GM23338 (cell line): ENCODE data around the gene CTDSP2. TPM values are rescaled to one million over a fixed set of nuclear protein-coding genes. Genes with fewer than 3 reads are reported as not detected.

Experiments used
- ATAC-seq: fragments of 200-7000 bp; cut with Tn5 transposase; 3 replicates; pipeline ENCODE4 v1.9.1; 2020
- DNase-seq: peaks from one replicate; pipeline ENCODE4 v3.0.0-alpha.2; 2015; ENCODE audit warnings: low spot score
- H2AFZ ChIP-seq: fragments of 200-600 bp; sonication (generic); 2 replicates; pipeline ENCODE4 v1.8.0; 2016; ENCODE audit warnings: antibody characterized with exemption, mild to moderate bottlenecking, moderate library complexity
- H3F3A ChIP-seq: fragments of 200-600 bp; sonication (generic); replicated peaks from 2 replicates; pipeline ENCODE4 v1.8.0; 2017; ENCODE audit warnings: antibody characterized with exemption, mixed run types, low read depth
- H3K27ac ChIP-seq: fragments of 200-600 bp; sonication (generic); 2 replicates; pipeline ENCODE4 v1.6.1; 2016; ENCODE audit warnings: low read depth
- H3K27me3 ChIP-seq: fragments of 200-600 bp; sonication (generic); 2 replicates; pipeline ENCODE4 v1.8.0; 2016; ENCODE audit warnings: mild to moderate bottlenecking, mixed run types, moderate library complexity; ENCODE audit not compliant: insufficient read depth
- H3K36me3 ChIP-seq: fragments of 200-600 bp; sonication (generic); 2 replicates; pipeline ENCODE4 v1.8.0; 2016; ENCODE audit warnings: mild to moderate bottlenecking; ENCODE audit not compliant: insufficient read depth
- H3K4me1 ChIP-seq: fragments of 200-600 bp; sonication (generic); 2 replicates; pipeline ENCODE4 v1.8.0; 2016; ENCODE audit warnings: mild to moderate bottlenecking, moderate library complexity; ENCODE audit not compliant: insufficient read depth
- H3K4me2 ChIP-seq: fragments of 200-600 bp; sonication (generic); 2 replicates; pipeline ENCODE4 v1.7.1; 2017; ENCODE audit warnings: mixed run types
- H3K4me3 ChIP-seq: fragments of 200-600 bp; sonication (generic); 2 replicates; pipeline ENCODE4 v1.6.1; 2016; ENCODE audit warnings: mixed run types
- H3K79me2 ChIP-seq: fragments of 200-600 bp; sonication (generic); replicated peaks from 2 replicates; pipeline ENCODE4 v1.8.0; 2017; ENCODE audit warnings: mild to moderate bottlenecking; ENCODE audit not compliant: insufficient read depth
- H3K9me2 ChIP-seq: fragments of 200-600 bp; sonication (generic); 2 replicates; pipeline ENCODE4 v1.8.0; 2017; ENCODE audit not compliant: insufficient read depth
- H4K20me1 ChIP-seq: fragments of 200-600 bp; sonication (generic); replicated peaks from 2 replicates; pipeline ENCODE4 v1.8.0; 2017; ENCODE audit warnings: mild to moderate bottlenecking; ENCODE audit not compliant: insufficient read depth
- H3K27ac Mint-ChIP-seq: 2 replicates; pipeline ENCODE4 v1.8.0; 2020; ENCODE audit warnings: inconsistent platforms, mild to moderate bottlenecking, moderate library complexity, mixed read lengths
- H3K27me3 Mint-ChIP-seq: 3 replicates; pipeline ENCODE4 v1.8.0; 2022; ENCODE audit warnings: low read depth, mild to moderate bottlenecking, moderate library complexity, mixed read lengths, inconsistent platforms; ENCODE audit not compliant: insufficient read depth, poor library complexity
- H3K36me3 Mint-ChIP-seq: 3 replicates; pipeline ENCODE4 v1.8.0; 2021; ENCODE audit warnings: low read depth, mild to moderate bottlenecking, inconsistent platforms, moderate library complexity, mixed read lengths
- H3K4me1 Mint-ChIP-seq: 3 replicates; pipeline ENCODE4 v1.8.0; 2020; ENCODE audit warnings: mild to moderate bottlenecking, inconsistent platforms, mixed read lengths
- H3K4me3 Mint-ChIP-seq: 3 replicates; pipeline ENCODE4 v1.8.0; 2021; ENCODE audit warnings: moderate library complexity, mild to moderate bottlenecking, inconsistent platforms, mixed read lengths
- H3K9me3 Mint-ChIP-seq: 3 replicates; pipeline ENCODE4 v1.8.0; 2020; ENCODE audit warnings: moderate library complexity, mild to moderate bottlenecking, inconsistent platforms, mixed read lengths
- CREB1 ChIP-seq: fragments of 250-450 bp; sonication (Bioruptor Pico); IDR thresholded peaks from 2 replicates; pipeline ENCODE4 v1.5.0; 2020; ENCODE audit warnings: low read depth, mild to moderate bottlenecking, moderate library complexity
- CTCF ChIP-seq, 2 experiments: fragments of 200-600 bp in 1 of 2; sonication (generic) in 1 of 2; conservative IDR thresholded peaks; 2 replicates each; pipeline versions ENCODE4 v1.5.1 to v1.6.1; 2016 to 2017; ENCODE audit warnings: antibody characterized with exemption in 2 of 2, low read depth in 2 of 2, mild to moderate bottlenecking in 2 of 2, moderate library complexity in 1 of 2
- ETS1 ChIP-seq: IDR thresholded peaks from 2 replicates; pipeline ENCODE4 v1.6.1; 2016; ENCODE audit warnings: antibody characterized with exemption
- EZH2 ChIP-seq: fragments of 200-600 bp; sonication (generic); IDR thresholded peaks from one replicate; pipeline ENCODE4 v1.8.0; 2017; ENCODE audit warnings: antibody characterized with exemption, mild to moderate bottlenecking, low read depth; ENCODE audit not compliant: unreplicated experiment
- EZH2phosphoT487 ChIP-seq: fragments of 200-600 bp; sonication (generic); IDR thresholded peaks from one replicate; pipeline ENCODE4 v1.8.1; 2018; ENCODE audit warnings: antibody characterized with exemption; ENCODE audit not compliant: unreplicated experiment
- NANOG ChIP-seq: IDR thresholded peaks from 2 replicates; pipeline ENCODE4 v1.6.1; 2016; ENCODE audit warnings: antibody characterized with exemption, borderline replicate concordance
- POLR2AphosphoS5 ChIP-seq: IDR thresholded peaks from 2 replicates; pipeline ENCODE4 v1.6.1; 2016; ENCODE audit warnings: antibody characterized with exemption, low read depth
- STAT1 ChIP-seq: IDR thresholded peaks from one replicate; pipeline ENCODE4 v1.6.1; 2016; ENCODE audit warnings: antibody characterized with exemption; ENCODE audit not compliant: unreplicated experiment
- ZNF114 ChIP-seq: fragments of 250-450 bp; sonication (Bioruptor Pico); IDR thresholded peaks from 2 replicates; pipeline ENCODE4 v1.5.0; 2020; ENCODE audit warnings: mild to moderate bottlenecking, moderate library complexity
- ZNF331 ChIP-seq: fragments of 250-450 bp; sonication (Bioruptor Pico); IDR thresholded peaks from 2 replicates; pipeline ENCODE4 v1.5.0; 2020; ENCODE audit warnings: low read depth, mild to moderate bottlenecking, moderate library complexity
- ZNF462 ChIP-seq: fragments of 250-450 bp; sonication (Bioruptor Pico); IDR thresholded peaks from 2 replicates; pipeline ENCODE4 v1.5.0; 2020; ENCODE audit warnings: mild to moderate bottlenecking, moderate library complexity
- polyA plus RNA-seq: library from polyadenylated mRNA; unstranded; fragments of >200 nt; fragmentation: Nextera tagmentation; extraction: Ambion mirVana; gene quantifications from 2 replicates; pipeline ENCODE4 v1.2.1, GENCODE V29; 2016
- total RNA-seq: library from RNA; depleted of rRNA; stranded (reverse); fragments of >200 nt; shearing (Covaris generic); gene quantifications from 2 replicates; pipeline ENCODE4 v1.2.3, GENCODE V29; 2014

CTDSP2 gene
- total and polyA plus RNA-seq, 2 experiments from 2014 or later: 22.8 to 81.9 TPM

GRCh38 chr12:57806677-57807076, 39.9 kb downstream of the CTDSP2 start (continued):
- TF ChIP-seq CREB1: no peak
- TF ChIP-seq NANOG: no peak

GRCh38 chr12:57803319-57803893, 43.1 kb downstream of the CTDSP2 start:
- Histone ChIP-seq H3K36me3 (no peaks in the 10 kb centered on the region), H3F3A (no peaks in the 10 kb centered on the region), H3K4me2 (no peak overlapping the region), H3K4me3 (no peak overlapping the region), H3K79me2 (no peaks in the 10 kb centered on the region), H3K4me1 (peaks cover 2% of the 10 kb centered on the region; the same call in 1 of the 2 replicates), H2AFZ (no peak overlapping the region), H3K9me2 (no peaks in the 10 kb centered on the region), H4K20me1 (no peaks in the 10 kb centered on the region), H3K27me3 (no peaks in the 10 kb centered on the region), H3K27ac (no peak overlapping the region)
- Mint-ChIP-seq H3K27ac (no peak overlapping the region), H3K4me1 (no peaks in the 10 kb centered on the region), H3K36me3 (peaks cover 6% of the 10 kb centered on the region), H3K4me3 (no peak overlapping the region), H3K9me3 (no peaks in the 10 kb centered on the region), H3K27me3 (peaks cover 2% of the 10 kb centered on the region)
- DNase-seq: peak; percentile 85
- peak; percentile 98 for ATAC-seq
- TF ChIP-seq CTCF (conservative IDR thresholded peaks at IDR 0.05; ENCODE audit: low read depth in 2 of 2): peak; percentile 80 to 84
- no peak for TF ChIP-seq EZH2phosphoT487

- Histone ChIP-seq H3K4me2 (no peak overlapping the region), H3K4me1 (peaks cover 2% of the 10 kb centered on the region; the same call in 1 of the 2 replicates), H3K27me3 (no peaks in the 10 kb centered on the region), H3K4me3 (no peak overlapping the region), H3K9me2 (no peaks in the 10 kb centered on the region), H3K27ac (no peak overlapping the region), H3F3A (no peaks in the 10 kb centered on the region), H2AFZ (no peak overlapping the region), H3K36me3 (peaks cover 3% of the 10 kb centered on the region; the same call in 1 of the 2 replicates), H3K79me2 (no peaks in the 10 kb centered on the region), H4K20me1 (0 out of 2 replicates have a peak, but pooled peaks cover under 1% of the 10 kb centered on the region)
- Mint-ChIP-seq H3K27me3 (peaks cover 2% of the 10 kb centered on the region), H3K27ac (no peak overlapping the region), H3K4me3 (no peak overlapping the region), H3K4me1 (no peaks in the 10 kb centered on the region), H3K9me3 (no peaks in the 10 kb centered on the region), H3K36me3 (peaks cover 4% of the 10 kb centered on the region)
- ATAC-seq (no peak), DNase-seq (no peak)
- TF ChIP-seq ZNF462 (CRISPR knock-in tag) (no peak), POLR2AphosphoS5 (no peak), STAT1 (no peak), EZH2 (no peak), ETS1 (no peak), ZNF331 (CRISPR knock-in tag) (no peak), ZNF114 (CRISPR knock-in tag) (no peak)
Observed at GRCh38 chr12:57802607-57803006, 43.9 kb downstream of the CTDSP2 start.
